Ovary (tissue), 10 donors: Measurements from ENCODE around the gene ODAM. TPM values are rescaled to one million over a fixed set of nuclear protein-coding genes. Genes with fewer than 3 reads are reported as not detected.

Experiments
- DNase-seq, 5 donors: peaks; one replicate each; pipeline ENCODE4 v3.0.0-alpha.2; 2019 to 2020
- H3K27ac ChIP-seq, 2 donors: fragments of 200-600 bp; one replicate each; pipeline versions ENCODE4 v1.5.1 to v1.8.0; 2019 to 2022
- H3K27me3 ChIP-seq: fragments of 200-600 bp; one replicate; pipeline ENCODE4 v1.8.0; 2022
- H3K36me3 ChIP-seq: fragments of 200-600 bp; sonication (generic); one replicate; pipeline ENCODE4 v1.5.1; 2019
- H3K4me1 ChIP-seq: one replicate; pipeline ENCODE4 v1.8.1; 2013; ENCODE audit warnings: mild to moderate bottlenecking, moderate library complexity; ENCODE audit not compliant: insufficient read depth
- H3K4me3 ChIP-seq: fragments of 200-600 bp; sonication (generic); one replicate; pipeline ENCODE4 v1.5.1; 2017
- H3K9me3 ChIP-seq, 2 donors: fragments of 200-600 bp in 1 of 2; sonication (generic) in 1 of 2; one replicate each; pipeline versions ENCODE4 v1.5.1 to v1.8.1; 2013 to 2019; ENCODE audit warnings: mild to moderate bottlenecking in 1 of 2, moderate library complexity in 1 of 2
- CTCF ChIP-seq, 3 donors: fragments of 450-650 bp in 2 of 3; fragments of 200-600 bp in 1 of 3; IDR thresholded peaks; one replicate each; pipeline versions ENCODE4 v1.5.1 to v1.8.0; 2016 to 2022; ENCODE audit warnings: antibody characterized with exemption in 3 of 3, mild to moderate bottlenecking in 1 of 3
- EP300 ChIP-seq: sonication (generic); formaldehyde crosslinking; IDR thresholded peaks from one replicate; pipeline ENCODE4 v1.6.1; 2017; ENCODE audit warnings: antibody characterized with exemption
- POLR2A ChIP-seq: fragments of 450-650 bp; IDR thresholded peaks from one replicate; pipeline ENCODE4 v1.6.1; 2017; ENCODE audit warnings: antibody characterized with exemption, mild to moderate bottlenecking, moderate library complexity
- WGBS, 3 donors: extraction: QIAGEN DNeasy Blood & Tissue Kit in 1 of 3; methylation state at CpG; one replicate each; pipeline versions ENCODE4 v1.1.5 to v1.1.7; 2013 to 2017; 5-methylcytosine and 5-hydroxymethylcytosine counted together
- intact Hi-C, 4 donors: fragments of 100-400 bp; cut with DNase I; formaldehyde crosslinking; loops; one replicate each; pipeline versions ENCODE4 v1.11.0 to v1.15.1; 2022 to 2023
- long read RNA-seq, 3 donors: library from polyadenylated mRNA in 2 of 3; unstranded in 2 of 3; transcript quantifications; one replicate each; pipeline ENCODE4 v2.0.0 and lab custom pipeline, GENCODE V29; 2021 to 2026
- polyA plus RNA-seq, 2 donors: library from polyadenylated mRNA; stranded (reverse); fragments of 200-250 nt in 1 of 2; fragments of 350-450 nt in 1 of 2; fragmentation: Illumina TruSeq in 1 of 2; extraction: RNeasy Lipid Tissue Mini Kit (QIAGEN cat#74804) in 1 of 2; gene quantifications; one replicate each; pipeline ENCODE4 v1.2.3, GENCODE V29; 2013 to 2014
- total RNA-seq, 7 donors: library from RNA; depleted of rRNA in 2 of 7; stranded (reverse); fragments of >200 nt in 2 of 7; fragmentation: NEBNext Ultra II Directional in 3 of 7; extraction: Animal tissue kit (Norgen Biotek cat#: 25700) in 3 of 7; gene quantifications; one replicate each; pipeline versions ENCODE4 v1.1.0 to v1.2.4, GENCODE V29; 2016 to 2023
- donor health status: DM: no; HTN: no; CAD: no; lungs with moderate emphysema.
- donor health status: DM: no; HTN: no; CAD: no.
- donor health status: Bipolar disorder and iron deficiency.
- donor health status: DM: yes; HTN: yes; CAD: no.
- donor health status: DM: no; HTN: no; CAD: no.
- donor health status: DM: yes; HTN: yes; CAD: no.

ODAM gene
- total RNA-seq (not detected), polyA plus RNA-seq (1 to 10 TPM in 1 of 2 donors, not detected in 1; 1.8 TPM)
- long read RNA-seq, donor 1 = 0 reads
- long read RNA-seq, donor 2 = 0 reads
- long read RNA-seq, donor 3, partial matches to known transcripts = 0 of 1 reads
- long read RNA-seq, donor 3, other reads (novel, unspliced or antisense) = 1 of 1 reads

GRCh38 chr4:70195425-70195824 lies at the start of gene ODAM:
TSS of gene ODAM (plus strand) at chr4:70195725. CDS start at chr4:70196544, 819 bp downstream.
- H3K4me3 ChIP-seq = no peak within 1 kb of the TSS
- H3K36me3 ChIP-seq = no peaks in the 10 kb centered on the region
- H3K9me3 ChIP-seq = no peaks in the 10 kb centered on the region
- H3K4me1 ChIP-seq = no peaks in the 10 kb centered on the region
- H3K27me3 ChIP-seq = no peaks in the 10 kb centered on the region
- intact Hi-C loops = loop anchor here in 1 of 4 donors (10.0 kb wide), 1 partner anchor 1541 kb away; no protein-coding TSS in a partner anchor
- no peak within 1 kb of the TSS for H3K27ac ChIP-seq
- TF ChIP-seq EP300 = no peak
- TF ChIP-seq POLR2A = no peak
- no peak for TF ChIP-seq CTCF (IDR thresholded peaks at IDR 0.05)
- 86 to 92% (median 89%) methylated on average over 1 of the region's 1 CpG for WGBS, 3 donors
- DNase-seq = no peak

GRCh38 chr4:70151271-70151670 lies 44.3 kb upstream of the ODAM start:
- H3K4me3 ChIP-seq = no peak overlapping the region
- H3K9me3 ChIP-seq = no peaks in the 10 kb centered on the region
- no peaks in the 10 kb centered on the region for H3K36me3 ChIP-seq
- TF ChIP-seq POLR2A = no peak
- TF ChIP-seq EP300 = no peak
- no peak for TF ChIP-seq CTCF (IDR thresholded peaks at IDR 0.05)
- H3K4me1 ChIP-seq = no peaks in the 10 kb centered on the region
- intact Hi-C loops = no loop called here
- H3K27me3 ChIP-seq = no peaks in the 10 kb centered on the region
- H3K27ac ChIP-seq = no peak overlapping the region
- 51 to 57% (median 54%) methylated on average over 3 of the region's 3 CpGs for WGBS, 3 donors
- no peak for DNase-seq

- no peaks in the 10 kb centered on the region for H3K9me3 ChIP-seq
These were observed 43.4 kb upstream of the ODAM start for GRCh38 chr4:70152088-70152487.

GRCh38 chr4:70153937-70154336 lies 41.6 kb upstream of the ODAM start, which contains the start of gene PRR27:
TSS of gene PRR27 (plus strand) at chr4:70154237. CDS start at chr4:70154376, 139 bp downstream.
- Histone ChIP-seq H3K36me3 (no peaks in the 10 kb centered on the region), H3K9me3 (no peaks in the 10 kb centered on the region), H3K27ac (no peak within 1 kb of the TSS), H3K4me3 (no peak within 1 kb of the TSS), H3K27me3 (no peaks in the 10 kb centered on the region), H3K4me1 (no peaks in the 10 kb centered on the region)
- WGBS, 3 donors = 89 to 91% (median 90%) methylated on average over 3 of the region's 3 CpGs
- TF ChIP-seq CTCF (IDR thresholded peaks at IDR 0.05) (no peak), POLR2A (no peak), EP300 (no peak)
- intact Hi-C loops = no loop called here
- no peak for DNase-seq

More at GRCh38 chr4:70152088-70152487, 43.4 kb upstream of the ODAM start:
- H3K36me3 ChIP-seq = no peaks in the 10 kb centered on the region
- no peak for DNase-seq
- no peak overlapping the region for H3K27ac ChIP-seq
- H3K4me3 ChIP-seq = no peak overlapping the region
- no peaks in the 10 kb centered on the region for H3K27me3 ChIP-seq
- 84 to 88% (median 87%) methylated on average over 2 of the region's 2 CpGs for WGBS, 3 donors
- intact Hi-C loops = no loop called here
- TF ChIP-seq CTCF (IDR thresholded peaks at IDR 0.05) (no peak), POLR2A (no peak), EP300 (no peak)
- H3K4me1 ChIP-seq = no peaks in the 10 kb centered on the region
